Kidney epithelial cell (primary cell): ENCODE measurements around the gene PLSCR2. TPM values are rescaled to one million over a fixed set of nuclear protein-coding genes. Genes with fewer than 3 reads are reported as not detected.
"Not testable (repeated sequence)": the region's sequence is repeated elsewhere in the genome, so short reads cannot be mapped to it uniquely, and the experiment has no call there.

Source experiments
- DNase-seq: peaks from one replicate; pipeline ENCODE4 v3.0.0-alpha.2; 2010; ENCODE audit warnings: low read depth
- H3K27me3 ChIP-seq: 2 replicates; pipeline ENCODE4 v1.6.0; 2011; ENCODE audit warnings: low read length; ENCODE audit not compliant: control insufficient read depth, insufficient read depth
- H3K36me3 ChIP-seq: 2 replicates; pipeline ENCODE4 v1.5.1; 2011; ENCODE audit warnings: low read length; ENCODE audit not compliant: control insufficient read depth, insufficient read depth
- H3K4me3 ChIP-seq: 2 replicates; pipeline ENCODE4 v1.5.1; 2011; ENCODE audit warnings: low read depth, mild to moderate bottlenecking, control low read depth, low read length
- CTCF ChIP-seq: IDR thresholded peaks from 2 replicates; pipeline ENCODE4 v1.5.1; 2011; ENCODE audit warnings: mild to moderate bottlenecking, moderate library complexity, low read length, control low read depth, inconsistent platforms; ENCODE audit not compliant: insufficient read depth, poor library complexity, severe bottlenecking
- total RNA-seq: library from RNA; depleted of rRNA; stranded (reverse); fragments of >200 nt; gene quantifications from 2 replicates; pipeline ENCODE4 v1.2.3, GENCODE V29; 2015

The PLSCR2 gene
- total RNA-seq, 1 donor from 2014 or later = not detected

- TF ChIP-seq CTCF = no peak
- H3K27me3 ChIP-seq = no peaks in the 10 kb centered on the region
- H3K36me3 ChIP-seq = no peaks in the 10 kb centered on the region
- no peak for DNase-seq
- no peak overlapping the region for H3K4me3 ChIP-seq
Observed at GRCh38 chr3:146449613-146450012, 19.7 kb downstream of the PLSCR2 start.

DNA sequence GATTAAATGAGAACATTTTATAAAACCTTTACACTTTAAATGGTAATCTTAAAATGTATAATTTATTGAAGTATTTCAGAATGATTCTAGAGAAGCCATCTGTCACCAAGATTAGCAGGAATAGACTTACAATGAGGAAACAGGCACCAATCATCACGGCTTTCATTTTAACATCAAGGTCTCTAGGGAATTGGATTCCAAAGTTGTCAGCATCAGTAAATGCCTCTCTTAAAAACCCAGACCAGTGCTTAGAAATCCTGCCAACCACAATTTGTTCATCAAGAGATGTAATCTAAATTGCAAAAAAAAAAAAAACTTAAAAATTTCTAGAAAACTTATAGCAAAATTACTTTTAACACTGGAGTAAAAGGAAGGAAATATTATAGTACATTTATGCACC is 20.3 kb downstream of the PLSCR2 start:
- TF ChIP-seq CTCF = no peak
- Histone ChIP-seq H3K36me3 (no peaks in the 10 kb centered on the region), H3K4me3 (no peak overlapping the region), H3K27me3 (no peaks in the 10 kb centered on the region)
- DNase-seq = no peak

GRCh38 chr3:146446026-146446425 is 23.3 kb downstream of the PLSCR2 start:
- H3K36me3 ChIP-seq = no peaks in the 10 kb centered on the region
- H3K4me3 ChIP-seq = no peak overlapping the region
- H3K27me3 ChIP-seq = no peaks in the 10 kb centered on the region
- no peak for TF ChIP-seq CTCF
- no peak for DNase-seq

DNA sequence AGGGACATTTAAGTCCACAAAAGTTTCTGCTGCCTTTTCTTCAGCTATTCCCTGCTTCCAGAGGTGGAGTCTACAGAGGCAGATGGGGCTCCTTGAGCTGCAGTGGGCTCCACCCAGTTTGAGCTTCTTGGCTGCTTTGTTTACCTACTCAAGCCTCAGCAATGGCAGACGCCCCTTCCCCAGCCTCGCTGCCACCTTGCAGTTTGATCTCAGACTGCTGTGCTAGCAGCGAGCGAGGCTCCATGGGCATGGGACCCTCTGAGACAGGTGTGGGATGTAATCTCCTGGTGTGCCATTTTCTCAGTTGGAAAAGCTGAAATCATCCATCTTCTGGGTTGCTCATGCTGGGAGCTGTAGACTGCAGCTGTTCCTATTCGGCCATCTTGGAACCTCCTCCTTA is 29.1 kb downstream of the PLSCR2 start:
- H3K36me3 ChIP-seq, H3K27me3 ChIP-seq, H3K4me3 ChIP-seq, DNase-seq: not testable (repeated sequence)

- Histone ChIP-seq H3K4me3 (no peak overlapping the region), H3K36me3 (no peaks in the 10 kb centered on the region), H3K27me3 (no peaks in the 10 kb centered on the region)
- no peak for TF ChIP-seq CTCF
- DNase-seq = no peak
Observed at GRCh38 chr3:146432066-146432465, 37.3 kb downstream of the PLSCR2 start.

DNA sequence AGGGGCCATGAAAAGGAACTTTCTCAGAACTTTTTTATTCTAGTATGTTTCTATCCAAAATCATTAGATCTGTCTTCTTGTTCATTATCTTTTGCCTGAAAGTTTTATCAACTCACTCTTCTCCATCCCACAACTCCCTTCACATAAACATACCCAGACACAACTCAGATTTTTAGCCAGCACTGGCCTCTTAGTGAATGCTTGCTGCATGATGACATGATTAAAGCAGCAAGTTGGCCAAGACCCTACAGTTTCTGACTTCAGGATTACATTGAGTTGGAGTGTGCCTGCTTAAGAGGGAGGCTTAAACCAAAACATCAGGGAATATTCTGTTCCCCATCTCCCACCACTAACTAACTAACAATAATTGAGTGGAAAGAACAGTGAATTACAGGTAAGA is 38.1 kb downstream of the PLSCR2 start:
- Histone ChIP-seq H3K36me3 (no peaks in the 10 kb centered on the region), H3K27me3 (no peaks in the 10 kb centered on the region), H3K4me3 (no peak overlapping the region)
- no peak for TF ChIP-seq CTCF
- no peak for DNase-seq

GRCh38 chr3:146425341-146425740 is 44.0 kb downstream of the PLSCR2 start:
- no peak for TF ChIP-seq CTCF
- H3K4me3 ChIP-seq = no peak overlapping the region
- no peaks in the 10 kb centered on the region for H3K27me3 ChIP-seq
- no peak for DNase-seq
- H3K36me3 ChIP-seq = no peaks in the 10 kb centered on the region
